ENCODE results near the gene RUNX1. TPM values are rescaled to one million over a fixed set of nuclear protein-coding genes. Genes with fewer than 3 reads are reported as not detected.

RUNX1 gene
- polyA plus RNA-seq (2012; ENCODE audit: missing spikeins), result 9.1 TPM

- FAIRE-seq (peak; percentile 96), DNase-seq (ENCODE audit: insufficient read length) (peak; percentile 35)
- peak; percentile 76 for TF ChIP-seq POLR2AphosphoS5 (IDR thresholded peaks at IDR 0.05; ENCODE audit: low read depth, low read length)
- TF ChIP-seq POLR2A (IDR thresholded peaks at IDR 0.05; ENCODE audit: low read depth, low read length), result peak; percentile 55
- no peak for TF ChIP-seq TAF1 (IDR thresholded peaks at IDR 0.05; ENCODE audit: borderline replicate concordance, low read depth, low read length)
Measured at GRCh38 chr21:35048706-35049617, at the start of gene RUNX1. Gene RUNX1 (minus strand): TSS chr21:35049302.

GRCh38 chr21:35097525-35097924 lies 48.4 kb upstream of the RUNX1 start:
- TF ChIP-seq TAF1 (IDR thresholded peaks at IDR 0.05; ENCODE audit: borderline replicate concordance, low read depth, low read length) (no peak), POLR2A (IDR thresholded peaks at IDR 0.05; ENCODE audit: low read depth, low read length) (no peak), POLR2AphosphoS5 (IDR thresholded peaks at IDR 0.05; ENCODE audit: low read depth, low read length) (no peak)
- FAIRE-seq (no peak), DNase-seq (ENCODE audit: insufficient read length) (no peak)

GRCh38 chr21:35096959-35097358 lies 47.9 kb upstream of the RUNX1 start:
- TF ChIP-seq POLR2AphosphoS5 (IDR thresholded peaks at IDR 0.05; ENCODE audit: low read depth, low read length) (no peak), TAF1 (IDR thresholded peaks at IDR 0.05; ENCODE audit: borderline replicate concordance, low read depth, low read length) (no peak), POLR2A (IDR thresholded peaks at IDR 0.05; ENCODE audit: low read depth, low read length) (no peak)
- FAIRE-seq (no peak), DNase-seq (ENCODE audit: insufficient read length) (no peak)

GRCh38 chr21:35095859-35096291 lies 46.8 kb upstream of the RUNX1 start:
- no peak for FAIRE-seq
- no peak for DNase-seq (ENCODE audit: insufficient read length)
- TF ChIP-seq POLR2AphosphoS5 (IDR thresholded peaks at IDR 0.05; ENCODE audit: low read depth, low read length) (no peak), TAF1 (IDR thresholded peaks at IDR 0.05; ENCODE audit: borderline replicate concordance, low read depth, low read length) (no peak), POLR2A (IDR thresholded peaks at IDR 0.05; ENCODE audit: low read depth, low read length) (no peak)

GRCh38 chr21:35093514-35093913 lies 44.4 kb upstream of the RUNX1 start:
- no peak for FAIRE-seq
- TF ChIP-seq TAF1 (IDR thresholded peaks at IDR 0.05; ENCODE audit: borderline replicate concordance, low read depth, low read length), result no peak
- no peak for TF ChIP-seq POLR2AphosphoS5 (IDR thresholded peaks at IDR 0.05; ENCODE audit: low read depth, low read length)
- no peak for TF ChIP-seq POLR2A (IDR thresholded peaks at IDR 0.05; ENCODE audit: low read depth, low read length)
- DNase-seq (ENCODE audit: insufficient read length), result no peak

- no peak for TF ChIP-seq POLR2AphosphoS5 (IDR thresholded peaks at IDR 0.05; ENCODE audit: low read depth, low read length)
- TF ChIP-seq POLR2A (IDR thresholded peaks at IDR 0.05; ENCODE audit: low read depth, low read length), result no peak
- TF ChIP-seq TAF1 (IDR thresholded peaks at IDR 0.05; ENCODE audit: borderline replicate concordance, low read depth, low read length), result no peak
- FAIRE-seq (no peak), DNase-seq (ENCODE audit: insufficient read length) (no peak)
Measured at GRCh38 chr21:35091496-35091895, 42.4 kb upstream of the RUNX1 start.

GRCh38 chr21:35090403-35090802 lies 41.3 kb upstream of the RUNX1 start:
- FAIRE-seq, result no peak
- no peak for TF ChIP-seq POLR2AphosphoS5 (IDR thresholded peaks at IDR 0.05; ENCODE audit: low read depth, low read length)
- no peak for TF ChIP-seq POLR2A (IDR thresholded peaks at IDR 0.05; ENCODE audit: low read depth, low read length)
- no peak for TF ChIP-seq TAF1 (IDR thresholded peaks at IDR 0.05; ENCODE audit: borderline replicate concordance, low read depth, low read length)
- no peak for DNase-seq (ENCODE audit: insufficient read length)

GRCh38 chr21:35088319-35088771 lies 39.2 kb upstream of the RUNX1 start:
- peak; percentile 21 for FAIRE-seq
- no peak for DNase-seq (ENCODE audit: insufficient read length)
- TF ChIP-seq POLR2A (IDR thresholded peaks at IDR 0.05; ENCODE audit: low read depth, low read length) (no peak), POLR2AphosphoS5 (IDR thresholded peaks at IDR 0.05; ENCODE audit: low read depth, low read length) (no peak), TAF1 (IDR thresholded peaks at IDR 0.05; ENCODE audit: borderline replicate concordance, low read depth, low read length) (no peak)

GRCh38 chr21:35086357-35086756 lies 37.3 kb upstream of the RUNX1 start:
- DNase-seq (ENCODE audit: insufficient read length), result no peak
- TF ChIP-seq TAF1 (IDR thresholded peaks at IDR 0.05; ENCODE audit: borderline replicate concordance, low read depth, low read length), result no peak
- TF ChIP-seq POLR2A (IDR thresholded peaks at IDR 0.05; ENCODE audit: low read depth, low read length), result no peak
- no peak for TF ChIP-seq POLR2AphosphoS5 (IDR thresholded peaks at IDR 0.05; ENCODE audit: low read depth, low read length)

GRCh38 chr21:35084869-35085268 lies 35.8 kb upstream of the RUNX1 start:
- DNase-seq (ENCODE audit: insufficient read length) (no peak), FAIRE-seq (no peak)
- TF ChIP-seq POLR2AphosphoS5 (IDR thresholded peaks at IDR 0.05; ENCODE audit: low read depth, low read length), result no peak

More at GRCh38 chr21:35086357-35086756, 37.3 kb upstream of the RUNX1 start:
- no peak for FAIRE-seq

- no peak for TF ChIP-seq TAF1 (IDR thresholded peaks at IDR 0.05; ENCODE audit: borderline replicate concordance, low read depth, low read length)
- no peak for TF ChIP-seq POLR2A (IDR thresholded peaks at IDR 0.05; ENCODE audit: low read depth, low read length)
- TF ChIP-seq POLR2AphosphoS5 (IDR thresholded peaks at IDR 0.05; ENCODE audit: low read depth, low read length), result no peak
Measured at GRCh38 chr21:35083246-35083645, 34.1 kb upstream of the RUNX1 start.

GRCh38 chr21:35081861-35082260 lies 32.8 kb upstream of the RUNX1 start:
- FAIRE-seq (no peak), DNase-seq (ENCODE audit: insufficient read length) (no peak)
- no peak for TF ChIP-seq TAF1 (IDR thresholded peaks at IDR 0.05; ENCODE audit: borderline replicate concordance, low read depth, low read length)
- no peak for TF ChIP-seq POLR2AphosphoS5 (IDR thresholded peaks at IDR 0.05; ENCODE audit: low read depth, low read length)
- TF ChIP-seq POLR2A (IDR thresholded peaks at IDR 0.05; ENCODE audit: low read depth, low read length), result no peak

More at GRCh38 chr21:35083246-35083645, 34.1 kb upstream of the RUNX1 start:
- FAIRE-seq (no peak), DNase-seq (ENCODE audit: insufficient read length) (no peak)
